ENCODE measurements around the gene SPAM1.
A peak's percentile ranks its signal among the peaks of the same experiment; 100 is the strongest.

Gene SPAM1

DNA sequence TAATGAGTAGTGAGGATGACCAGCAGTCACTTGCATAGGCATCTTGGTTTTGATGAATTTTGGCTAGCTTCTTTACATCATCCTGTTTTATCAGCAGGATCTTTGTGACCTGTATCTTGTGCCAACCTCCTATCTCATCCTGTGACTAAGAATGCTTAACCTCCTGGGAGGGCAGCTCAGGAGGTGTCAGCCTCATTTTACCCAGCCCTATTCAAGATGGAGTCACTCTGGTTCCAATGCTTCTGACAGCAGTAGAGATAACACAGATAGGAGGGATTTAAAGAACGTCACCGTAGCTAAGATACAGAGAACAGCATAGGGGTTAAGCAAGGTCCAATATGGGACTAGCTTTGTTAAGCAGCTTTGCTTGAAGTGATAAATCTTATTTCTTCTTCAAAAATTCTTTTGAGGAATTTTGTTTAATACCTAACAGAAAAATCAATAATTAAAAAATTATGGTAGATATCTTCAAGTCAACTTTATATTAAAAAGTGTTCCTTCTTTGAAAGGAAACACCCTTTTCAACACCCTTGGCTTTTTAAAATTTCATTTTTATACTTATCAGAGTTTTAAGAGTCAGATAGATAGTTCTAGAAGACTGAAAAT is 68.0 kb downstream of the SPAM1 start:
- Histone ChIP-seq H2AK5ac (ENCODE audit: low read depth, low read length) (no peak overlapping the region), H2AFZ (ENCODE audit: low read length) (no peak overlapping the region), H3K18ac (ENCODE audit: low read length) (no peak overlapping the region), H3K9ac (ENCODE audit: low read depth, low read length, poor library complexity) (no peak overlapping the region), H3K27ac (replicated peaks; ENCODE audit: low read length) (no peak overlapping the region), H3K4me3 (ENCODE audit: low read length in 2 of 2) (no peak overlapping the region), H3K36me3 (replicated peaks in 1 of 2; ENCODE audit: control insufficient read depth in 2 of 2, insufficient read depth in 2 of 2, low read length in 2 of 2) (no peaks in the 10 kb centered on the region), H4K91ac (ENCODE audit: low read depth, low read length, poor library complexity) (no peak overlapping the region), H4K8ac (ENCODE audit: low read depth, low read length) (no peak overlapping the region), H3K27me3 (ENCODE audit: control insufficient read depth in 3 of 3, insufficient read depth in 3 of 3, low read depth in 1 of 3, low read length in 3 of 3) (no peaks in the 10 kb centered on the region), H3K79me1 (ENCODE audit: low read depth, low read length) (no peaks in the 10 kb centered on the region), H2BK15ac (ENCODE audit: low read length) (no peak overlapping the region), H3K14ac (ENCODE audit: low read length) (no peak overlapping the region), H3K4ac (ENCODE audit: low read length) (no peak overlapping the region), H2BK120ac (ENCODE audit: low read depth, low read length) (no peak overlapping the region), H2BK12ac (ENCODE audit: low read length) (no peak overlapping the region), H3K4me1 (ENCODE audit: control insufficient read depth in 2 of 2, insufficient read depth in 1 of 2, low read depth in 1 of 2, low read length in 2 of 2) (peaks cover 4 to 5% of the 10 kb centered on the region in 2 donors), H3K23ac (ENCODE audit: low read depth, low read length, poor library complexity) (no peak overlapping the region), H2BK5ac (ENCODE audit: low read length) (no peak overlapping the region), H3K9me3 (replicated peaks in 1 of 2; ENCODE audit: control insufficient read depth in 2 of 2, insufficient read depth in 1 of 2, low read depth in 1 of 2, low read length in 2 of 2) (no peaks in the 10 kb centered on the region), H3K4me2 (ENCODE audit: insufficient read depth, low read length, poor library complexity, severe bottlenecking) (no peak overlapping the region)
- DNase-seq (ENCODE audit: low spot score), result no peak
- no CpG with 5 or more reads among the region's 2 CpGs for WGBS, 2 donors (ENCODE audit: extremely low coverage in 2 of 2, insufficient read length in 2 of 2, insufficient replicate concordance in 1 of 2)

DNA sequence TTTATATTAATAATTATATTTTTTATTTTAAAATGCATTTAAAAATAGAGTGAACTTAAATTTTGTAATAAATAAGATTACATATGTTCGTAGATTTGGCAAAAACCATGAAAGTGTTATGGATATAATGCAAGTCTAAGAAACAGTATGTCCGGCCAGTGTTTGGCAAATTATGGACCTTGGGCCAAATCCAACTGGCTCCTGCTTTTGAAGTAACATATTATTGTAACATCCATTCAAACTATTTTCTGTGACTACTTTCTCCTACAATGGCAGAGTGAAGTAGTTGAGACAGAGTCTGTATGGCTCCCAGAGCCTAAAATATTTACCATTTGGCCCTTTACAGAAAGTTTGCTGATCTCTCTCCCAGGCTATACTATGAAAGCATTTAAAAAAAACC is 69.0 kb downstream of the SPAM1 start:
- Histone ChIP-seq H3K4me3 (ENCODE audit: low read length in 2 of 2) (no peak overlapping the region), H3K27me3 (ENCODE audit: control insufficient read depth in 3 of 3, insufficient read depth in 3 of 3, low read depth in 1 of 3, low read length in 3 of 3) (no peaks in the 10 kb centered on the region), H3K9ac (ENCODE audit: low read depth, low read length, poor library complexity) (no peak overlapping the region), H2AFZ (ENCODE audit: low read length) (peak overlapping the region; percentile 52), H2BK120ac (ENCODE audit: low read depth, low read length) (no peak overlapping the region), H3K9me3 (replicated peaks in 1 of 2; ENCODE audit: control insufficient read depth in 2 of 2, insufficient read depth in 1 of 2, low read depth in 1 of 2, low read length in 2 of 2) (no peaks in the 10 kb centered on the region), H3K36me3 (replicated peaks in 1 of 2; ENCODE audit: control insufficient read depth in 2 of 2, insufficient read depth in 2 of 2, low read length in 2 of 2) (no peaks in the 10 kb centered on the region), H2BK5ac (ENCODE audit: low read length) (no peak overlapping the region), H3K18ac (ENCODE audit: low read length) (no peak overlapping the region), H2BK12ac (ENCODE audit: low read length) (no peak overlapping the region), H4K8ac (ENCODE audit: low read depth, low read length) (no peak overlapping the region), H3K79me1 (ENCODE audit: low read depth, low read length) (no peaks in the 10 kb centered on the region), H3K4me2 (ENCODE audit: insufficient read depth, low read length, poor library complexity, severe bottlenecking) (no peak overlapping the region), H3K4ac (ENCODE audit: low read length) (no peak overlapping the region), H2AK5ac (ENCODE audit: low read depth, low read length) (no peak overlapping the region), H3K4me1 (ENCODE audit: control insufficient read depth in 2 of 2, insufficient read depth in 1 of 2, low read depth in 1 of 2, low read length in 2 of 2) (peaks cover 4 to 5% of the 10 kb centered on the region in 2 donors), H3K14ac (ENCODE audit: low read length) (no peak overlapping the region), H3K23ac (ENCODE audit: low read depth, low read length, poor library complexity) (no peak overlapping the region), H2BK15ac (ENCODE audit: low read length) (no peak overlapping the region), H3K27ac (replicated peaks; ENCODE audit: low read length) (no peak overlapping the region), H4K91ac (ENCODE audit: low read depth, low read length, poor library complexity) (no peak overlapping the region)
- no CpG with 5 or more reads among the region's 2 CpGs for WGBS, 2 donors (ENCODE audit: extremely low coverage in 2 of 2, insufficient read length in 2 of 2, insufficient replicate concordance in 1 of 2)
- no peak for DNase-seq (ENCODE audit: low spot score)

DNA sequence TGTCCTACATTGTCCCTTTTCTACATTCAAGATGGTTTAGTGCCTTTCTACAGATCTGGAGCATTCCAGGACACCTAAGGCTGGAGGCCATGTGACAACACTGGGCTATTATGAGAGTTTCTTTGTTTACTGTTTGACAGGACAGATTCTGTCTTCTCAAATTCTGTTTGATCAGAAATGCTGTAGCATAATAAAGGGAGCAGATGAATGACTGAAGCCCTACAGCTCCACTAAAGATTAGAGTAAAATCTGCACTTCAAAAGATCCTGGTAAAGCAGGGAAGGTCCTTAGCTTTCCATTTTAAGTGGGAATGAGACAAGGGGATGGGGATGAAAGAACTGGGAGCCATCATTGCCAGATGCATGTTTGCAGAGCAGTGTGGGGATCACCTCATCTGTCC is 69.4 kb downstream of the SPAM1 start:
- H3K23ac ChIP-seq (ENCODE audit: low read depth, low read length, poor library complexity), result no peak overlapping the region

DNA sequence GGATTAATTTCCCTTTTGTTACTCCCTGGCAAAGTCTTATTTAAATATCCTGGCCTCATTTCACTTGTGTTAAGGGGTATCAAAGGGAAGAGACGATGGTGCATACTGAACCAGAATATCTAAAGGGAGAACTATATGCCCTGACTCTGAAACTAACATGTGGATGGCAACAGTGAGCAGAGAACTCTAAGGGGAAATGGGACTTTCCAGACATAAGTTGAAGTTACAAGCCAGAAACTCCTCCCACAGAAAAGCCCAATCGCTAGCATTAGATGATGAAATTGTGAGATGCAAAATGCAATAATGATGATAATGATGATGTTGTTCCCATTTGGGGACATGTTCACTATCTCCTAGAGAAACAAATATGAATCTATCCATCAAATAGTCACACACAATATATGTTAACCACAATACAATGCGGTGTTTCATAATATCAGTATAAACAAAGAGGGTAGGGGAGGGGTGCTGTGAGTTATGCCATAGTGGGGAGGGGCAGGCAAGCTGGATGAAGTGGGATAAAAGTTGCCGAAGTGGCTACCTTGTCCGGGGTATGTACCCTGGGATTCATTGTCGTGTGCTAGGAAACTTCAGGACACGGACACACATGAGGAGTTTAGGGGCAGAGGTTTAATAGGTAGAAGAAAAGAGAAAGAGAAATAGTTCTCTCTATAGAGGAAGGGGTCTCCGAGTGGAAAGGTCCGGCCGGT is 70.7 kb downstream of the SPAM1 start:
- Histone ChIP-seq H2AK5ac (ENCODE audit: low read depth, low read length) (no peak overlapping the region), H3K4me3 (ENCODE audit: low read length in 2 of 2) (no peak overlapping the region), H2BK12ac (ENCODE audit: low read length) (no peak overlapping the region), H3K36me3 (replicated peaks in 1 of 2; ENCODE audit: control insufficient read depth in 2 of 2, insufficient read depth in 2 of 2, low read length in 2 of 2) (no peaks in the 10 kb centered on the region), H3K18ac (ENCODE audit: low read length) (no peak overlapping the region), H3K27me3 (ENCODE audit: control insufficient read depth in 3 of 3, insufficient read depth in 3 of 3, low read depth in 1 of 3, low read length in 3 of 3) (peaks cover 0 to 2% (median 0%) of the 10 kb centered on the region in 3 experiments), H2BK120ac (ENCODE audit: low read depth, low read length) (no peak overlapping the region), H2BK15ac (ENCODE audit: low read length) (no peak overlapping the region), H3K4me1 (ENCODE audit: control insufficient read depth in 2 of 2, insufficient read depth in 1 of 2, low read depth in 1 of 2, low read length in 2 of 2) (peaks cover 4 to 5% of the 10 kb centered on the region in 2 donors), H3K79me1 (ENCODE audit: low read depth, low read length) (no peaks in the 10 kb centered on the region), H4K8ac (ENCODE audit: low read depth, low read length) (no peak overlapping the region), H3K23ac (ENCODE audit: low read depth, low read length, poor library complexity) (no peak overlapping the region), H3K9me3 (replicated peaks in 1 of 2; ENCODE audit: control insufficient read depth in 2 of 2, insufficient read depth in 1 of 2, low read depth in 1 of 2, low read length in 2 of 2) (no peaks in the 10 kb centered on the region), H3K4me2 (ENCODE audit: insufficient read depth, low read length, poor library complexity, severe bottlenecking) (no peak overlapping the region), H2BK5ac (ENCODE audit: low read length) (no peak overlapping the region), H3K14ac (ENCODE audit: low read length) (no peak overlapping the region), H3K4ac (ENCODE audit: low read length) (no peak overlapping the region), H3K27ac (replicated peaks; ENCODE audit: low read length) (no peak overlapping the region), H2AFZ (ENCODE audit: low read length) (no peak overlapping the region), H4K91ac (ENCODE audit: low read depth, low read length, poor library complexity) (no peak overlapping the region), H3K9ac (ENCODE audit: low read depth, low read length, poor library complexity) (no peak overlapping the region)
- no CpG with 5 or more reads among the region's 10 CpGs for WGBS, 2 donors (ENCODE audit: extremely low coverage in 2 of 2, insufficient read length in 2 of 2, insufficient replicate concordance in 1 of 2)
- DNase-seq (ENCODE audit: low spot score), result no peak

More for the DNA sequence above, 69.4 kb downstream of the SPAM1 start:
- H3K18ac ChIP-seq (ENCODE audit: low read length), result no peak overlapping the region
- H3K4me2 ChIP-seq (ENCODE audit: insufficient read depth, low read length, poor library complexity, severe bottlenecking), result no peak overlapping the region
- no peak overlapping the region for H4K91ac ChIP-seq (ENCODE audit: low read depth, low read length, poor library complexity)
- no peak overlapping the region for H2BK5ac ChIP-seq (ENCODE audit: low read length)
- H3K9ac ChIP-seq (ENCODE audit: low read depth, low read length, poor library complexity), result no peak overlapping the region
- H2AK5ac ChIP-seq (ENCODE audit: low read depth, low read length), result no peak overlapping the region
- peaks cover 4 to 5% of the 10 kb centered on the region in 2 donors for H3K4me1 ChIP-seq (ENCODE audit: control insufficient read depth in 2 of 2, insufficient read depth in 1 of 2, low read depth in 1 of 2, low read length in 2 of 2)
- no peak overlapping the region for H3K4me3 ChIP-seq (ENCODE audit: low read length in 2 of 2)
- no peak overlapping the region for H3K14ac ChIP-seq (ENCODE audit: low read length)
- no peak overlapping the region for H4K8ac ChIP-seq (ENCODE audit: low read depth, low read length)
- DNase-seq (ENCODE audit: low spot score), result no peak
- no peak overlapping the region for H3K4ac ChIP-seq (ENCODE audit: low read length)
- no peak overlapping the region for H3K27ac ChIP-seq (replicated peaks; ENCODE audit: low read length)
- H3K9me3 ChIP-seq (replicated peaks in 1 of 2; ENCODE audit: control insufficient read depth in 2 of 2, insufficient read depth in 1 of 2, low read depth in 1 of 2, low read length in 2 of 2), result no peaks in the 10 kb centered on the region
- H3K79me1 ChIP-seq (ENCODE audit: low read depth, low read length), result no peaks in the 10 kb centered on the region
- H2BK15ac ChIP-seq (ENCODE audit: low read length), result no peak overlapping the region
- H2BK12ac ChIP-seq (ENCODE audit: low read length), result no peak overlapping the region
- no peaks in the 10 kb centered on the region for H3K36me3 ChIP-seq (replicated peaks in 1 of 2; ENCODE audit: control insufficient read depth in 2 of 2, insufficient read depth in 2 of 2, low read length in 2 of 2)
- no peak overlapping the region for H2BK120ac ChIP-seq (ENCODE audit: low read depth, low read length)
- H3K27me3 ChIP-seq (ENCODE audit: control insufficient read depth in 3 of 3, insufficient read depth in 3 of 3, low read depth in 1 of 3, low read length in 3 of 3), result no peaks in the 10 kb centered on the region
- peak overlapping the region; percentile 52 for H2AFZ ChIP-seq (ENCODE audit: low read length)
